H1 (cell line): ENCODE results near the gene PRKAG3. TPM values are rescaled to one million over a fixed set of nuclear protein-coding genes. Genes with fewer than 3 reads are reported as not detected.

ENCODE experiments used
- CTCF ChIA-PET: fragments of 300-600 bp; sonication (Branson Sonifier 250); formaldehyde crosslinking; loops from one replicate; lab custom pipeline; 2021; ENCODE audit not compliant: partially characterized antibody; lab: Charles Lee
- POLR2A ChIA-PET: fragments of 300-600 bp; sonication (Branson Sonifier 250); formaldehyde crosslinking; loops from one replicate; lab custom pipeline; 2021; ENCODE audit warnings: inconsistent platforms; ENCODE audit not compliant: partially characterized antibody; lab: Charles Lee
- DNase-seq, 2 experiments: peaks; one replicate each; pipeline versions ENCODE4 v3.0.0 to v3.0.0-alpha.2; 2010 to 2022; ENCODE audit warnings: low spot score in 2 of 2, low read depth in 1 of 2, mixed read lengths in 1 of 2
- FAIRE-seq: peaks from 2 replicates; lab custom pipeline; 2011; peaks lifted over from hg19 to GRCh38; lab: Jason Lieb, UNC
- H2AFZ ChIP-seq: 2 replicates; pipeline ENCODE4 v1.8.1; 2012; ENCODE audit warnings: low read length, inconsistent platforms
- H2AK5ac ChIP-seq: 2 replicates; pipeline ENCODE4 v1.6.1; 2013; ENCODE audit warnings: low read depth, low read length
- H2BK120ac ChIP-seq: replicated peaks from 2 replicates; pipeline ENCODE3; 2013; ENCODE audit warnings: low read depth, low read length, inconsistent platforms
- H2BK12ac ChIP-seq: 2 replicates; pipeline ENCODE4 v1.6.1; 2013; ENCODE audit warnings: low read depth, low read length
- H2BK15ac ChIP-seq: 2 replicates; pipeline ENCODE4 v1.6.1; 2013; ENCODE audit warnings: low read length
- H2BK20ac ChIP-seq: 2 replicates; pipeline ENCODE4 v1.6.1; 2013; ENCODE audit warnings: low read length
- H2BK5ac ChIP-seq: 2 replicates; pipeline ENCODE4 v1.6.1; 2013; ENCODE audit warnings: low read depth, low read length
- H3K14ac ChIP-seq: 2 replicates; pipeline ENCODE4 v1.6.1; 2013; ENCODE audit warnings: inconsistent platforms; ENCODE audit not compliant: insufficient read length
- H3K18ac ChIP-seq: 2 replicates; pipeline ENCODE4 v1.6.1; 2013; ENCODE audit warnings: low read length; ENCODE audit errors: extremely low read depth
- H3K23ac ChIP-seq: 2 replicates; pipeline ENCODE4 v1.6.1; 2013; ENCODE audit warnings: inconsistent platforms; ENCODE audit not compliant: insufficient read length
- H3K23me2 ChIP-seq: 2 replicates; pipeline ENCODE4 v1.6.1; 2013; ENCODE audit warnings: low read depth, low read length
- H3K27ac ChIP-seq: 2 replicates; pipeline ENCODE4 v1.6.1; 2011; ENCODE audit warnings: low read depth, low read length, inconsistent platforms
- H3K27me3 ChIP-seq, 4 experiments: replicated peaks in 1 of 4; 1 replicate in 1 of 4; 2 replicates in 3 of 4; pipeline versions ENCODE4 v1.6.1 to v1.8.1; 2011 to 2013; ENCODE audit warnings: low read length in 3 of 4, mild to moderate bottlenecking in 3 of 4, inconsistent platforms in 2 of 4, mixed read lengths in 2 of 4, moderate library complexity in 1 of 4; ENCODE audit not compliant: control insufficient read depth in 3 of 4, insufficient read depth in 3 of 4; ENCODE audit errors: extremely low read depth in 1 of 4
- H3K36me3 ChIP-seq, 4 experiments: 2 replicates each; pipeline versions ENCODE4 v1.6.1 to v1.8.1; 2011 to 2013; ENCODE audit warnings: mild to moderate bottlenecking in 4 of 4, low read length in 3 of 4, moderate library complexity in 2 of 4, control low read depth in 1 of 4, inconsistent platforms in 1 of 4; ENCODE audit not compliant: insufficient read depth in 4 of 4, control insufficient read depth in 2 of 4
- H3K4ac ChIP-seq: replicated peaks from 2 replicates; pipeline ENCODE3; 2013; ENCODE audit warnings: low read length, low read depth, mixed read lengths, inconsistent platforms; ENCODE audit not compliant: insufficient read length
- H3K4me1 ChIP-seq, 4 experiments: replicated peaks in 1 of 4; 1 replicate in 1 of 4; 2 replicates in 3 of 4; pipeline versions ENCODE4 v1.6.1 to v1.8.1; 2011 to 2013; ENCODE audit warnings: low read length in 3 of 4, inconsistent platforms in 2 of 4, mixed read lengths in 1 of 4; ENCODE audit not compliant: insufficient read depth in 4 of 4, control insufficient read depth in 3 of 4
- H3K4me2 ChIP-seq, 2 experiments: 2 replicates each; pipeline versions ENCODE4 v1.6.1 to v1.8.1; 2011 to 2013; ENCODE audit warnings: low read depth in 2 of 2, low read length in 2 of 2, control low read depth in 1 of 2, inconsistent platforms in 1 of 2, mild to moderate bottlenecking in 1 of 2; ENCODE audit not compliant: insufficient read depth in 1 of 2
- H3K4me3 ChIP-seq, 4 experiments: fragments of 200-600, 300-600 bp in 1 of 4; sonication (generic), shearing (Covaris generic), sonication (Bioruptor Twin) in 1 of 4; 2 replicates each; pipeline versions ENCODE4 v1.5.1 to v1.8.1; 2011 to 2016; ENCODE audit warnings: low read length in 4 of 4, low read depth in 3 of 4, control low read depth in 2 of 4, inconsistent platforms in 2 of 4, mild to moderate bottlenecking in 2 of 4, mixed read lengths in 1 of 4, moderate library complexity in 1 of 4; ENCODE audit not compliant: insufficient read depth in 2 of 4; ENCODE audit errors: extremely low read depth in 1 of 4
- H3K56ac ChIP-seq: replicated peaks from 2 replicates; pipeline ENCODE3; 2013; ENCODE audit warnings: low read depth, mild to moderate bottlenecking, mixed read lengths, low read length, inconsistent platforms; ENCODE audit not compliant: insufficient read length
- H3K79me1 ChIP-seq: 2 replicates; pipeline ENCODE4 v1.6.1; 2013; ENCODE audit warnings: low read depth, low read length, control low read depth
- H3K79me2 ChIP-seq, 2 experiments: 2 replicates each; pipeline versions ENCODE4 v1.6.1 to v1.8.1; 2012 to 2013; ENCODE audit warnings: low read length in 2 of 2, mild to moderate bottlenecking in 2 of 2, inconsistent platforms in 1 of 2; ENCODE audit not compliant: insufficient read depth in 2 of 2, control insufficient read depth in 1 of 2
- H3K9ac ChIP-seq, 4 experiments: replicated peaks in 1 of 4; 1 replicate in 1 of 4; 2 replicates in 3 of 4; pipeline versions ENCODE4 v1.6.1 to v1.8.1; 2011 to 2013; ENCODE audit warnings: low read depth in 3 of 4, low read length in 3 of 4, control low read depth in 2 of 4, mild to moderate bottlenecking in 2 of 4, moderate library complexity in 2 of 4, inconsistent platforms in 1 of 4; ENCODE audit errors: extremely low read depth in 1 of 4
- H3K9me3 ChIP-seq, 2 experiments: 2 replicates each; pipeline versions ENCODE4 v1.6.1 to v1.8.1; 2012 to 2013; ENCODE audit warnings: mild to moderate bottlenecking in 2 of 2, moderate library complexity in 2 of 2, control low read depth in 1 of 2, inconsistent platforms in 1 of 2, low read depth in 1 of 2, low read length in 1 of 2, mixed read lengths in 1 of 2; ENCODE audit not compliant: insufficient read depth in 2 of 2
- H4K20me1 ChIP-seq, 2 experiments: replicated peaks in 1 of 2; 2 replicates each; pipeline versions ENCODE3 to v1.8.1; 2011 to 2013; ENCODE audit warnings: inconsistent platforms in 2 of 2, low read length in 2 of 2, mild to moderate bottlenecking in 1 of 2; ENCODE audit not compliant: insufficient read depth in 2 of 2, control insufficient read depth in 1 of 2
- H4K5ac ChIP-seq: 2 replicates; pipeline ENCODE4 v1.6.1; 2013; ENCODE audit warnings: low read length, low read depth, mixed read lengths, inconsistent platforms; ENCODE audit not compliant: insufficient read length
- H4K8ac ChIP-seq: 2 replicates; pipeline ENCODE4 v1.8.0; 2013; ENCODE audit warnings: mild to moderate bottlenecking, moderate library complexity, low read length, inconsistent platforms; ENCODE audit not compliant: insufficient read depth; ENCODE audit errors: extremely low read depth
- H4K91ac ChIP-seq: replicated peaks from 2 replicates; pipeline ENCODE3; 2013; ENCODE audit warnings: low read length, mixed read lengths, inconsistent platforms; ENCODE audit not compliant: insufficient read length
- JUND ChIP-seq: IDR thresholded peaks from 2 replicates; pipeline ENCODE4 v1.6.1; 2011; ENCODE audit warnings: mild to moderate bottlenecking, improper control_type of control experiment, low read length
- NRF1 ChIP-seq: IDR thresholded peaks from 2 replicates; pipeline ENCODE4 v1.6.1; 2011; ENCODE audit warnings: mild to moderate bottlenecking, low read depth, low read length, improper control_type of control experiment
- POLR2A ChIP-seq, 2 experiments: IDR thresholded peaks; 1 replicate in 1 of 2; 2 replicates in 1 of 2; pipeline ENCODE4 v1.6.1; 2011; ENCODE audit warnings: low read depth in 2 of 2, low read length in 2 of 2, mild to moderate bottlenecking in 2 of 2; ENCODE audit errors: control extremely low read depth in 1 of 2
- RAD21 ChIP-seq, 2 experiments: IDR thresholded peaks in 1 of 2; conservative IDR thresholded peaks in 1 of 2; 2 replicates each; pipeline ENCODE4 v1.6.1; 2011; ENCODE audit warnings: low read depth in 2 of 2, low read length in 2 of 2, improper control_type of control experiment in 1 of 2, inconsistent platforms in 1 of 2, mild to moderate bottlenecking in 1 of 2, moderate library complexity in 1 of 2
- SIRT6 ChIP-seq: IDR thresholded peaks from one replicate; pipeline ENCODE4 v1.7.1; 2012; ENCODE audit warnings: low read length, inconsistent platforms
- TAF7 ChIP-seq: optimal IDR thresholded peaks from 2 replicates; pipeline ENCODE3; 2011; ENCODE audit warnings: low read depth, mild to moderate bottlenecking, inconsistent platforms, low read length, moderate library complexity, borderline replicate concordance
- TCF12 ChIP-seq: IDR thresholded peaks from 2 replicates; pipeline ENCODE4 v1.6.1; 2011; ENCODE audit warnings: low read depth, mild to moderate bottlenecking, low read length
- WGBS, 2 experiments: shearing (Covaris generic) in 1 of 2; methylation state at CpG; one replicate each; pipeline versions ENCODE4 v1.1.6 to v1.1.7; 2013 to 2015; ENCODE audit warnings: low lambda C conversion rate in 2 of 2, mixed read lengths in 2 of 2, inconsistent platforms in 1 of 2, low coverage in 1 of 2, missing lambda C conversion rate in 1 of 2; ENCODE audit not compliant: insufficient replicate concordance in 2 of 2, insufficient coverage in 1 of 2, insufficient read length in 1 of 2; ENCODE audit errors: extremely low coverage in 1 of 2, missing lambda C conversion rate in 1 of 2; 5-methylcytosine and 5-hydroxymethylcytosine counted together
- polyA plus RNA-seq, 7 experiments: library from polyadenylated mRNA; depleted of rRNA in 3 of 7; stranded (reverse) in 5 of 7; unstranded in 2 of 7; fragments of >200 nt in 5 of 7; fragments of 200-250 nt in 2 of 7; gene quantifications; 1 replicate in 5 of 7; 2 replicates in 1 of 7; 4 replicates in 1 of 7; pipeline versions ENCODE4 v1.2.1 to v1.2.3, GENCODE V29; 2011 to 2013; ENCODE audit warnings: missing spikeins in 2 of 7, mixed read lengths in 2 of 7
- total RNA-seq: library from RNA; stranded (reverse); fragmentation: NEBNext Ultra II Directional; extraction: Animal tissue kit (Norgen Biotek cat#: 25700); gene quantifications from 2 replicates; pipeline ENCODE4 v1.2.1, GENCODE V29; 2021

The PRKAG3 gene
- total and polyA plus RNA-seq, 2 of the 8 experiments (the other 6 are each of a cell fraction or from before 2014, with no cell fraction given): not detected

DNA sequence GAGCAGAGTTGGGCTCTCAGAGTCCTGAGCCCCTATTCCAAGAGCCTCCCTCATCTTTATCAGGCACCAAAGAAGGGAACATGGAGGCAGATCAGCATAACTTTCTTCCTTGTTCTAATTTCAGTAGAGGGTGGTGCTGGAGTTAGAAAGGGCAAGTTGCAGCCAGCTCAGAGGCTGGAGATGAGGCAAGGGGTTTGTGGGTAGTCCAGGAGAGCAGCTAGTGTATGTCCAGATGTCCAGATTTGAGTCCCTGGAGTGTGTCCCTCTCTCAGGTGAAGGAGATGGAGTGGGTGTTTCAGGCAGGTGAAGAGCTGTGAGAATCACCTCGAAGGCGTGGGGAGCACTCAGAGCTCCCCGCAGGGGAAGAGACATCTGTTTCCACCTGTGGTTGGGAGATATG is 478 bp upstream of the PRKAG3 start:
- 100% methylated on average over 3 of the region's 3 CpGs; no CpG with 5 or more reads in 1 of the 2 experiments for WGBS, 2 experiments
- Histone ChIP-seq H4K8ac (no peak overlapping the region), H3K23me2 (peaks cover 2% of the 10 kb centered on the region; the same call in 1 of the 2 replicates), H3K14ac (no peak overlapping the region), H3K9ac (no peak overlapping the region), H3K4me3 (no peak overlapping the region), H2AK5ac (no peak overlapping the region), H2AFZ (no peak overlapping the region), H3K27me3 (peaks cover 0 to 4% (median 0%) of the 10 kb centered on the region in 4 experiments; a peak in 1 of 7 replicates), H2BK20ac (no peak overlapping the region), H2BK5ac (no peak overlapping the region), H2BK12ac (no peak overlapping the region), H3K4me2 (no peak overlapping the region), H3K79me2 (no peaks in the 10 kb centered on the region), H4K91ac (no peak overlapping the region), H3K18ac (no peak overlapping the region), H2BK120ac (no peak overlapping the region), H3K36me3 (no peaks in the 10 kb centered on the region), H3K23ac (no peak overlapping the region), H3K4me1 (peaks cover 0 to 3% (median 0%) of the 10 kb centered on the region in 4 experiments; a peak in 1 of 7 replicates), H3K9me3 (no peaks in the 10 kb centered on the region), H2BK15ac (no peak overlapping the region), H3K79me1 (no peaks in the 10 kb centered on the region), H3K27ac (no peak overlapping the region), H3K4ac (no peak overlapping the region), H4K20me1 (no peaks in the 10 kb centered on the region), H4K5ac (no peak overlapping the region), H3K56ac (no peak overlapping the region)
- POLR2A ChIA-PET: no interaction called here
- DNase-seq: no peak
- CTCF ChIA-PET: interaction anchor here (0.6 to 2.7 kb wide), 6 partner anchors 15 to 663 kb away, joined by 3 to 9 read pairs (median 3); no protein-coding TSS in a partner anchor
- no peak for FAIRE-seq
- no peak for TF ChIP-seq SIRT6
- TF ChIP-seq POLR2A (IDR thresholded peaks at IDR 0.05; ENCODE audit: control extremely low read depth in 1 of 2, low read depth in 2 of 2, low read length in 2 of 2): no peak
- no peak for TF ChIP-seq RAD21 (IDR thresholded peaks at IDR 0.05 in 1 of 2, conservative IDR thresholded peaks at IDR 0.05 in 1 of 2; ENCODE audit: low read depth in 2 of 2, low read length in 2 of 2)
- no peak for TF ChIP-seq TCF12
- TF ChIP-seq TAF7: no peak
- TF ChIP-seq NRF1: no peak
- TF ChIP-seq JUND: no peak
